GM19372 (cell line): Measurements from ENCODE around the gene PTPRD.

Experiments used
- ATAC-seq: cut with Tn5 transposase; IDR thresholded peaks from one replicate; pipeline ENCODE4 v1.9.1; 2021; ENCODE audit warnings: mild to moderate bottlenecking, low read depth, moderate library complexity; ENCODE audit not compliant: unreplicated experiment

PTPRD gene

GRCh38 chr9:8778356-8778755 is 1834.4 kb downstream of the PTPRD start:
- no peak for ATAC-seq

GRCh38 chr9:8772302-8772701 is 1840.5 kb downstream of the PTPRD start:
- ATAC-seq = no peak

- ATAC-seq = no peak
These were observed 1843.6 kb downstream of the PTPRD start for GRCh38 chr9:8769153-8769552.

- no peak for ATAC-seq
These were observed 1846.7 kb downstream of the PTPRD start for GRCh38 chr9:8766096-8766495.

- ATAC-seq = no peak
These were observed 1848.8 kb downstream of the PTPRD start for GRCh38 chr9:8764051-8764450.

- no peak for ATAC-seq
These were observed 1850.2 kb downstream of the PTPRD start for GRCh38 chr9:8762479-8763085.

GRCh38 chr9:8760000-8760767 is 1852.6 kb downstream of the PTPRD start:
- no peak for ATAC-seq

- no peak for ATAC-seq
These were observed 1854.9 kb downstream of the PTPRD start for GRCh38 chr9:8757881-8758280.

GRCh38 chr9:8754751-8755150 is 1858.1 kb downstream of the PTPRD start:
- no peak for ATAC-seq

- ATAC-seq = no peak
These were observed 1861.3 kb downstream of the PTPRD start for GRCh38 chr9:8751406-8751930.

- ATAC-seq = no peak
These were observed 1862.2 kb downstream of the PTPRD start for GRCh38 chr9:8750639-8751051.

GRCh38 chr9:8745347-8745746 is 1867.5 kb downstream of the PTPRD start:
- ATAC-seq = no peak

- no peak for ATAC-seq
These were observed 1873.9 kb downstream of the PTPRD start for GRCh38 chr9:8738945-8739344.

- no peak for ATAC-seq
These were observed 1876.0 kb downstream of the PTPRD start for GRCh38 chr9:8736805-8737204.

- no peak for ATAC-seq
These were observed 1878.0 kb downstream of the PTPRD start for GRCh38 chr9:8734760-8735159.

- ATAC-seq = no peak
These were observed 1879.5 kb downstream of the PTPRD start for GRCh38 chr9:8733131-8733954.

GRCh38 chr9:8732367-8733075 is 1880.3 kb downstream of the PTPRD start:
- ATAC-seq = no peak

- ATAC-seq = no peak
These were observed 1882.2 kb downstream of the PTPRD start for GRCh38 chr9:8730618-8731017.

GRCh38 chr9:8728910-8729309 is 1883.9 kb downstream of the PTPRD start:
- ATAC-seq = no peak

- no peak for ATAC-seq
These were observed 1885.6 kb downstream of the PTPRD start for GRCh38 chr9:8727191-8727590.
